Stimulated activated naive CD8-positive, alpha-beta T cell treated with anti-CD3 and anti-CD28 coated beads, Interleukin-15, amount 100 ng/mL, for 72 hours (primary cell): Measurements from ENCODE around the gene SREBF2.
"Not testable (repeated sequence)": the region's sequence is repeated elsewhere in the genome, so short reads cannot be mapped to it uniquely, and the experiment has no call there.

Experiments used
- ATAC-seq: fragments of 150-1000 bp; cut with Tn5 transposase; 2 replicates; pipeline ENCODE4 v1.10.0; 2021; ENCODE audit warnings: mild to moderate bottlenecking, moderate library complexity
- DNase-seq, 2 donors: peaks; one replicate each; pipeline ENCODE4 v3.0.0; 2021 to 2022
- H3K27ac Mint-ChIP-seq, 2 donors: one replicate each; pipeline ENCODE4 v1.8.0; 2022; ENCODE audit warnings: mild to moderate bottlenecking in 2 of 2, mixed read lengths in 2 of 2, moderate library complexity in 2 of 2
- H3K27me3 Mint-ChIP-seq: one replicate; pipeline ENCODE4 v1.8.0; 2022; ENCODE audit warnings: mixed read lengths
- H3K4me1 Mint-ChIP-seq: one replicate; pipeline ENCODE4 v1.8.0; 2022; ENCODE audit warnings: mild to moderate bottlenecking, mixed read lengths
- H3K4me3 Mint-ChIP-seq, 2 donors: one replicate each; pipeline ENCODE4 v1.8.0; 2022; ENCODE audit warnings: mild to moderate bottlenecking in 2 of 2, mixed read lengths in 2 of 2, moderate library complexity in 1 of 2
- H3K9me3 Mint-ChIP-seq, 2 donors: one replicate each; pipeline ENCODE4 v1.8.0; 2022; ENCODE audit warnings: mixed read lengths in 2 of 2

The SREBF2 gene

GRCh38 chr22:41846268-41846987 is 13.5 kb downstream of the SREBF2 start:
- H3K9me3 Mint-ChIP-seq, result no peaks in the 10 kb centered on the region
- H3K4me3 Mint-ChIP-seq, result no peak overlapping the region
- no peak overlapping the region for H3K27ac Mint-ChIP-seq
- peaks cover 63% of the 10 kb centered on the region for H3K4me1 Mint-ChIP-seq
- H3K27me3 Mint-ChIP-seq, result no peaks in the 10 kb centered on the region
- ATAC-seq (no peak), DNase-seq (no peak)

GRCh38 chr22:41847300-41847699 is 14.4 kb downstream of the SREBF2 start:
- ATAC-seq, result no peak
- H3K4me3 Mint-ChIP-seq, result no peak overlapping the region
- no peaks in the 10 kb centered on the region for H3K9me3 Mint-ChIP-seq
- H3K4me1 Mint-ChIP-seq, result peaks cover 62% of the 10 kb centered on the region
- H3K27me3 Mint-ChIP-seq, result no peaks in the 10 kb centered on the region
- DNase-seq, result no peak
- H3K27ac Mint-ChIP-seq, result peak overlapping the region in 1 of 2 donors; percentile 59

- Mint-ChIP-seq H3K4me3 (no peak overlapping the region), H3K27ac (no peak overlapping the region), H3K9me3 (no peaks in the 10 kb centered on the region), H3K4me1 (peaks cover 62% of the 10 kb centered on the region), H3K27me3 (no peaks in the 10 kb centered on the region)
- DNase-seq, result no peak
- ATAC-seq, result no peak
Observed at GRCh38 chr22:41848468-41848867, 15.6 kb downstream of the SREBF2 start.

- peaks cover 71% of the 10 kb centered on the region for H3K4me1 Mint-ChIP-seq
- peak overlapping the region; percentile 39 to 44 for H3K27ac Mint-ChIP-seq
- H3K9me3 Mint-ChIP-seq, result no peaks in the 10 kb centered on the region
- ATAC-seq (no peak), DNase-seq (no peak)
- H3K27me3 Mint-ChIP-seq, result no peaks in the 10 kb centered on the region
- H3K4me3 Mint-ChIP-seq, result peak overlapping the region in 1 of 2 donors; percentile 42
Observed at GRCh38 chr22:41856469-41856868, 23.6 kb downstream of the SREBF2 start.

GRCh38 chr22:41857155-41857859 is 24.4 kb downstream of the SREBF2 start:
- ATAC-seq, result peak; percentile 71

GRCh38 chr22:41857860-41858199 is 24.9 kb downstream of the SREBF2 start:
- DNase-seq, result no peak

More at GRCh38 chr22:41857155-41857859, 24.4 kb downstream of the SREBF2 start:
- Mint-ChIP-seq H3K27me3 (no peaks in the 10 kb centered on the region), H3K9me3 (no peaks in the 10 kb centered on the region), H3K4me1 (peaks cover 73% of the 10 kb centered on the region), H3K27ac (peak overlapping the region; percentile 54 to 89), H3K4me3 (peak overlapping the region; percentile 42 to 60)
- DNase-seq, result peak; percentile 65 to 83

GRCh38 chr22:41862160-41862529 is 29.2 kb downstream of the SREBF2 start:
- ATAC-seq, result peak; percentile 75
- DNase-seq, result peak; percentile 59 to 69
- H3K27me3 Mint-ChIP-seq, result no peaks in the 10 kb centered on the region
- peaks cover 84% of the 10 kb centered on the region for H3K4me1 Mint-ChIP-seq
- H3K4me3 Mint-ChIP-seq, result peak overlapping the region; percentile 85 to 90
- H3K9me3 Mint-ChIP-seq, result no peaks in the 10 kb centered on the region
- H3K27ac Mint-ChIP-seq, result peak overlapping the region; percentile 99 to 100

More at GRCh38 chr22:41857860-41858199, 24.9 kb downstream of the SREBF2 start:
- peaks cover 75% of the 10 kb centered on the region for H3K4me1 Mint-ChIP-seq
- no peaks in the 10 kb centered on the region for H3K9me3 Mint-ChIP-seq
- no peak for ATAC-seq
- peak overlapping the region; percentile 54 to 87 for H3K27ac Mint-ChIP-seq
- H3K4me3 Mint-ChIP-seq, result peak overlapping the region; percentile 60
- no peaks in the 10 kb centered on the region for H3K27me3 Mint-ChIP-seq

GRCh38 chr22:41862530-41863266 is 29.8 kb downstream of the SREBF2 start:
- Mint-ChIP-seq H3K27me3 (no peaks in the 10 kb centered on the region), H3K4me1 (peaks cover 79% of the 10 kb centered on the region), H3K27ac (peak overlapping the region; percentile 99 to 100), H3K4me3 (peak overlapping the region; percentile 85 to 90), H3K9me3 (no peaks in the 10 kb centered on the region)
- ATAC-seq (peak; percentile 85), DNase-seq (peak; percentile 68 to 78)

- DNase-seq, result no peak
- no peaks in the 10 kb centered on the region for H3K27me3 Mint-ChIP-seq
- H3K27ac Mint-ChIP-seq, result peak overlapping the region; percentile 99 to 100
- H3K4me3 Mint-ChIP-seq, result peak overlapping the region; percentile 85 to 90
- no peak for ATAC-seq
- no peaks in the 10 kb centered on the region for H3K9me3 Mint-ChIP-seq
- peaks cover 72% of the 10 kb centered on the region for H3K4me1 Mint-ChIP-seq
Observed at GRCh38 chr22:41863472-41863871, 30.6 kb downstream of the SREBF2 start.

GRCh38 chr22:41868556-41868955 is 35.7 kb downstream of the SREBF2 start:
- H3K27me3 Mint-ChIP-seq, result no peaks in the 10 kb centered on the region
- no peak for ATAC-seq
- peaks cover 53% of the 10 kb centered on the region for H3K4me1 Mint-ChIP-seq
- H3K4me3 Mint-ChIP-seq, result no peak overlapping the region
- no peaks in the 10 kb centered on the region for H3K9me3 Mint-ChIP-seq
- no peak for DNase-seq
- H3K27ac Mint-ChIP-seq, result no peak overlapping the region

- H3K4me1 Mint-ChIP-seq, result peaks cover 57% of the 10 kb centered on the region
- H3K9me3 Mint-ChIP-seq, H3K4me3 Mint-ChIP-seq, ATAC-seq, DNase-seq, H3K27me3 Mint-ChIP-seq, H3K27ac Mint-ChIP-seq: not testable (repeated sequence)
Observed at GRCh38 chr22:41870081-41870480, 37.2 kb downstream of the SREBF2 start.

- H3K27me3 Mint-ChIP-seq, result no peaks in the 10 kb centered on the region
- no peak for DNase-seq
- ATAC-seq, result no peak
- no peak overlapping the region for H3K4me3 Mint-ChIP-seq
- H3K9me3 Mint-ChIP-seq, result no peaks in the 10 kb centered on the region
- no peak overlapping the region for H3K27ac Mint-ChIP-seq
- H3K4me1 Mint-ChIP-seq, result peaks cover 57% of the 10 kb centered on the region
Observed at GRCh38 chr22:41870786-41871185, 37.9 kb downstream of the SREBF2 start.

GRCh38 chr22:41873391-41873790 is 40.5 kb downstream of the SREBF2 start:
- DNase-seq, result peak; percentile 27 to 57
- ATAC-seq, result peak; percentile 98

GRCh38 chr22:41874090-41874489 is 41.2 kb downstream of the SREBF2 start:
- Mint-ChIP-seq H3K27ac (peak overlapping the region; percentile 40 to 44), H3K4me1 (peaks cover 68% of the 10 kb centered on the region), H3K27me3 (no peaks in the 10 kb centered on the region), H3K4me3 (no peak overlapping the region), H3K9me3 (no peaks in the 10 kb centered on the region)
- ATAC-seq (no peak), DNase-seq (no peak)

More at GRCh38 chr22:41873391-41873790, 40.5 kb downstream of the SREBF2 start:
- Mint-ChIP-seq H3K4me3 (peak overlapping the region; percentile 39 to 54), H3K4me1 (peaks cover 68% of the 10 kb centered on the region), H3K9me3 (no peaks in the 10 kb centered on the region), H3K27me3 (no peaks in the 10 kb centered on the region), H3K27ac (peak overlapping the region; percentile 86 to 90)

- no peak overlapping the region for H3K4me3 Mint-ChIP-seq
- H3K27ac Mint-ChIP-seq, result no peak overlapping the region
- DNase-seq (no peak), ATAC-seq (no peak)
- no peaks in the 10 kb centered on the region for H3K27me3 Mint-ChIP-seq
- peaks cover 68% of the 10 kb centered on the region for H3K4me1 Mint-ChIP-seq
- no peaks in the 10 kb centered on the region for H3K9me3 Mint-ChIP-seq
Observed at GRCh38 chr22:41875531-41876270, 42.8 kb downstream of the SREBF2 start.
